ENCODE measurements around the gene SSH3.
A peak's percentile ranks its signal among the peaks of the same experiment; 100 is the strongest.

DNA sequence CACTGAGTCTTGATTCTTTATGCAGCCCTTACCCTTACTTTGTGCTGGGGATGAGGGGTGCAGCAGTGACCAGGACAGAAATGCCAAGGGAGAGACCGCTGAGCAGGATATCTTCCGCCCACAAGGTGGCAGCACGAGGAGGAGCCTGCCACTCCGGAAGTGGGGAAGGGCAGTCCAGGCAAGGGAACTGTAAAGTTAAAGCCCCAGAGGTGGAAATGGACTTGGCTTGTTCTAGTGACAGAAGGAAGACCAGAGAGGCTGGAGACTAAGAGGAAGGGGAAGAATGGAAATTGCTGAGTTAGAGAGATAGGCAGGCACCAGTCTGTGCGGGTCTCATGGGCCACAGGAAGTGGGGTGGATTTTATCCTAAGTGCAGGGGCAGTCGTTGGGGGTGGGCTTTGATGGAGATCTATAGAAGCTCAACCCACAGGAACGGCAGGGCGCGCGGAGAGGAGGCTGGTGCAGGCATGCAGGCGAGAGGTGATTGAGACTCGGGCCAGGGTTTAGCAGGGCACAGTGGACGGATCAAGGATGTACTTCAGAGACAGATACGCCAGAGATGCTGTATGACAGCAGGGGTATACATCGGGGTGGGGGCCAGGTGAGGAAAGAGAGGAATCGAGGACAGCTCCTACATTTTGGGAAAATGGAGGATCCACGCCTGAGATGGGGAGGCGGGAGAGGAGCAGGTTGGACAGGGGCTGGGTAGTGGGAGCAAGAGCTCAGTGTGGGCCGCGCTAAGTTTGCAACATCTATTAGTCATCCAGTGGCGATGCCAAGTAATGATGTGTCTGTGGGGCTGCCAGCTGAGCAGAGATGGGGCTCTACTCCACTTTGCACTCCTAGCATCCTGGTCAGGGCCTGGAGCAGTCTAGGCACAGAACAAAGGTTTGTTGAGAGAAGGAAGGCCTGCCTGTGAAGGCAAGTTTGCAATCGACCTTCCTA is 40.3 kb upstream of the SSH3 start:
- TF ChIP-seq POLR2AphosphoS5 (IDR thresholded peaks at IDR 0.05) (no peak), CTCF (IDR thresholded peaks at IDR 0.05; ENCODE audit: poor library complexity, severe bottlenecking) (peak; percentile 88), REST (IDR thresholded peaks at IDR 0.05; ENCODE audit: borderline replicate concordance) (no peak), EZH2 (IDR thresholded peaks at IDR 0.05; ENCODE audit: borderline replicate concordance, insufficient read depth, low read length, poor library complexity, severe bottlenecking) (no peak), EP300 (conservative IDR thresholded peaks at IDR 0.05; ENCODE audit: poor library complexity, severe bottlenecking) (no peak), SMC3 (conservative IDR thresholded peaks at IDR 0.05; ENCODE audit: poor library complexity) (peak; percentile 92), RAD21 (conservative IDR thresholded peaks at IDR 0.05) (peak; percentile 74), TAF1 (IDR thresholded peaks at IDR 0.05; ENCODE audit: low read depth) (no peak)

Measured in neural cell (in vitro differentiated cells).